Upper lobe of right lung (tissue), 1 donor: ENCODE results near the gene NCR3LG1. TPM values are rescaled to one million over a fixed set of nuclear protein-coding genes. Genes with fewer than 3 reads are reported as not detected.

ENCODE experiments used
- ATAC-seq: fragments of 200-7000 bp; cut with Tn5 transposase; one replicate; pipeline ENCODE4 v1.9.1; 2020; ENCODE audit warnings: mild to moderate bottlenecking, moderate library complexity
- DNase-seq: peaks from one replicate; pipeline ENCODE4 v3.0.0-alpha.2; 2020
- H3K27ac ChIP-seq: fragments of 200-600 bp; one replicate; pipeline ENCODE4 v1.8.0; 2022
- H3K27me3 ChIP-seq: fragments of 200-600 bp; one replicate; pipeline ENCODE4 v1.8.0; 2022; ENCODE audit warnings: mild to moderate bottlenecking
- H3K36me3 ChIP-seq: fragments of 200-600 bp; one replicate; pipeline ENCODE4 v1.8.0; 2022
- H3K4me1 ChIP-seq: fragments of 200-600 bp; one replicate; pipeline ENCODE4 v1.8.0; 2022
- H3K4me3 ChIP-seq: fragments of 200-600 bp; one replicate; pipeline ENCODE4 v1.8.0; 2022; ENCODE audit warnings: mild to moderate bottlenecking
- H3K9me3 ChIP-seq: fragments of 200-600 bp; one replicate; pipeline ENCODE4 v1.8.0; 2022
- CTCF ChIP-seq: fragments of 200-600 bp; IDR thresholded peaks from one replicate; pipeline ENCODE4 v1.8.0; 2022; ENCODE audit warnings: antibody characterized with exemption
- intact Hi-C: fragments of 100-400 bp; cut with DNase I; formaldehyde crosslinking; loops from one replicate; pipeline ENCODE4 v1.11.0; 2022
- total RNA-seq: library from RNA; stranded (reverse); fragmentation: NEBNext Ultra II Directional; extraction: Animal tissue kit (Norgen Biotek cat#: 25700); gene quantifications from one replicate; pipeline ENCODE4 v1.2.1, GENCODE V29; 2021
- donor health status: DM: no; HTN: yes; CAD: no; lungs with severe emphysema.

The NCR3LG1 gene
- total RNA-seq, 1 donor from 2014 or later: 5.6 TPM

DNA sequence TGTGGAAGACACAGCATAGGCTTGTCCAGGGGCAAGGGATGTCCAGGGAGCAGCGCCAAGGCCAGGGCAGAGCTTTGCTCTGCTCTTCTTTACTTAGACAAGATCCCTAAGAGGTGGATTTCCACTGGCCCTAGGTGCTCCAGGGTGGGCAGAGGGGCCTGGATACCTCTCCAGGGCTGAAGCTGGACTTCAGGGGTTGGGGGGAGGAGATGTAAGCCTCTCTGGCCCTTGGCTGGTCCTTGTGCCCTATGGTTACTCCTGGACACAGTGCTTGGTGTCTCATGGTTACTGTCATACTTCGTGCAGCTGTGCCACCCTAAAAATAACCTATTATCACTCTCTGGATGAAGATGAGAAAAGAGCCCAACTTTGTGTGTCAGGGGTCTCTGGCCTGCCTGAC, 49.7 kb downstream of the NCR3LG1 start:
- no peaks in the 10 kb centered on the region for H3K27me3 ChIP-seq
- no peaks in the 10 kb centered on the region for H3K36me3 ChIP-seq
- intact Hi-C loops: no loop called here
- H3K27ac ChIP-seq: no peak overlapping the region
- DNase-seq: no peak
- H3K4me3 ChIP-seq: no peak overlapping the region
- H3K9me3 ChIP-seq: no peaks in the 10 kb centered on the region
- no peak for ATAC-seq
- no peak for TF ChIP-seq CTCF
- peaks cover 6% of the 10 kb centered on the region for H3K4me1 ChIP-seq

DNA sequence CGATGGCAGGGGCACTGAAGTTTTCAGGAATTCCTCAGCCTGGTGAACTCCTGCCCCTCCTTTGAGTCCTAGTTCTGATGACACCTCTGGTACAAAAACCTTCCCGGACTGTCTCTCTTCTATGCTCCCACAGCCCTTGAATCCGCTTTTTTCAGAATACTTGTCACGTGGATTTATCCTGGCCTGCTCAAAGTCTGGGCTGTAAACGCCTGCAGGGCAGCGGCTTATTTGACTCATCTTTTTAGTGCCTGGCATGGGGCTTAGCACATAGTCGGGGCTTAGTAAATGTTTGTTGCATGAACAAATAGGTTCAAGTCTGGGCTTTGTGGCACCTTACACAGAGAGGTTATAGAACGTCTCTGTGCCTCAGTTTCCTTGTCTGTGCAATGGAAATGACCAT, 50.2 kb downstream of the NCR3LG1 start:
- intact Hi-C loops: no loop called here

GRCh38 chr11:17402486-17402885, 50.9 kb downstream of the NCR3LG1 start:
- Histone ChIP-seq H3K27ac (no peak overlapping the region), H3K27me3 (no peaks in the 10 kb centered on the region), H3K4me1 (peaks cover 13% of the 10 kb centered on the region), H3K4me3 (no peak overlapping the region), H3K36me3 (no peaks in the 10 kb centered on the region), H3K9me3 (no peaks in the 10 kb centered on the region)
- intact Hi-C loops: no loop called here
- no peak for TF ChIP-seq CTCF
- DNase-seq: no peak
- ATAC-seq: no peak

More for the DNA sequence above, 50.2 kb downstream of the NCR3LG1 start:
- Histone ChIP-seq H3K27ac (no peak overlapping the region), H3K4me3 (no peak overlapping the region), H3K36me3 (no peaks in the 10 kb centered on the region), H3K4me1 (peaks cover 11% of the 10 kb centered on the region), H3K27me3 (no peaks in the 10 kb centered on the region), H3K9me3 (no peaks in the 10 kb centered on the region)
- TF ChIP-seq CTCF: no peak
- ATAC-seq (no peak), DNase-seq (no peak)

DNA sequence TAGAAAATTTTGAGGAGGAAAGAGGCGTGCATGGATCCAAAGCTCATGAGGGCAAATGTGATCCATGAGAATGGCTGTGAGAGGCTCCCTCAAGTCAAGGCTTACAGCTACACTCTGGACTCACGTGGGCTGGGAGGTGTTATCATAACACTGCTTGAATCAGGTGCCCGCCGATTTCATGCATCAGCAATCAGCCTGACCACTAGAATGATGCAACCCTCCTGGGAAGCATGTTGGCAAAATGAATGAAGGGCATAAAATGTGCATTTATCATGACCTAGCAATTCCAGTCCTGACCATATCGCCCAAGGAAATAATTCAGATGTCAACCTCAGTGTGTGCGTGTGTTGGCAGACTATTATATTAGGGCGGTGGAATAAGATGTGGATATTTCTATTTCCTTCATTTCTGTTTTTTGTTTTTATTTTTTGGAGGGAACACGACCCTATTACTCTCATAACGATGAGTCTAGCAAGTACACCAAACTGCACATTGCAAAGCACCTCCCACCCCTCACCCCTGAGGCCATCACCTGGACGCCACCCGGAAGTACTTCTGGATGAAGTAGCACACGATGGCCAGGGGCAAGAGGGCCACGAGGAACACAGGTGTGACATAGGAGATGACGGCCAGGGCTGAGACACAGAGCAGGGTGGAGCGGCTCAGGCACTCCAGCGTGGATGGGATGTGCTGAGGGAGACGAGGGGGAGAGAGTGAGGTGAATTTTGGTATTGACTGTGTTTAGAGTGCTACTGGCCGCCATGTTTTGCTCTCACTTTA, 52.6 kb downstream of the NCR3LG1 start:
- Histone ChIP-seq H3K4me1 (peaks cover 13% of the 10 kb centered on the region), H3K9me3 (no peaks in the 10 kb centered on the region), H3K27ac (peak overlapping the region; percentile 48), H3K4me3 (no peak overlapping the region), H3K27me3 (no peaks in the 10 kb centered on the region), H3K36me3 (no peaks in the 10 kb centered on the region)
- ATAC-seq (no peak), DNase-seq (no peak)
- TF ChIP-seq CTCF: no peak
- intact Hi-C loops: no loop called here

DNA sequence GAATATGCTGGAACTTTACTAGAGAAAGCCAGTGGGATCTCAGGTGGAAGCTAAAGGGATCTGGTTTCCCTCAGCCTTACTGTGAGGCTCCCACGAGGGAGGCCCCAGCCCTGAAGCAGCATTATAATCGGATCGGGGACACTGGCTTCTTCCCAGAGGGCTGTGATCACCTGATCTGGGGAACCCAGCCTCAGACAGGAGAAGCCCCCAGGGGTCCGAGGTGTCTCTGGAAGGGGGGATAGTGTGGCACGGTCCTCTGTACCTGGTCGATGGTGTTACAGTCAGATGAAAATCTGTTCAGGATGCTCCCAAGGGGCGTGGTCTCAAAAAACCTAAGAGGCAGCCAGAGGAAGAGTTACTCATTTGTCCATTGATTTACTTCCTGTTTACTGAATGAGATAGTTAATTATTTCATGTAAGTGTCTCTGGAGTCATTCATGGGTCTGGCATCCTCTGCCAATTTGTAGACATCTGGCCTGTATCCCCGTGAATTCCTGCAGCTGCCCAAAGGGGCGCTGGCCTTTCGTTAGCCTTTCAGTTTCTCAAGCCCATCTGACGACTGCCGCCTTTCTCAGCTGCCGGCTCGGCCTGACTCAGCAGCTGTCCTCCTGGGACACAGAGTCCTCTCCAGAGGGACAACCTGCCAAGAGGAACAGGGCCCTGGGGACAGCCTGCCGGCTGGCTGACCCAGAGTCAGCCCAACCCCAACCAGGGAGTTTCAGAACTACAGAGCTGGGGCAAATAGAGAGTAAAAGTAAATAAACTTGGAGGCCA, 53.8 kb downstream of the NCR3LG1 start:
- DNase-seq: peak; percentile 88
- peak; percentile 90 for ATAC-seq
- intact Hi-C loops: no loop called here
- Histone ChIP-seq H3K4me3 (no peak overlapping the region), H3K36me3 (no peaks in the 10 kb centered on the region), H3K9me3 (no peaks in the 10 kb centered on the region), H3K4me1 (peaks cover 13% of the 10 kb centered on the region), H3K27me3 (no peaks in the 10 kb centered on the region), H3K27ac (peak overlapping the region; percentile 48)
- TF ChIP-seq CTCF: peak; percentile 51
